Suprapubic skin (tissue), 4 donors: ENCODE measurements around the gene PLK5. TPM values are rescaled to one million over a fixed set of nuclear protein-coding genes. Genes with fewer than 3 reads are reported as not detected.
A peak's percentile ranks its signal among the peaks of the same experiment; 100 is the strongest.

ENCODE experiments used
- DNase-seq, 2 donors: peaks; one replicate each; pipeline ENCODE4 v3.0.0-alpha.2; 2019; ENCODE audit warnings: low spot score in 2 of 2
- H3K27ac ChIP-seq: fragments of 200-600 bp; sonication (generic); one replicate; pipeline ENCODE4 v1.5.1; 2019
- H3K27me3 ChIP-seq: fragments of 200-600 bp; sonication (generic); one replicate; pipeline ENCODE4 v1.5.1; 2019
- H3K36me3 ChIP-seq: fragments of 200-600 bp; sonication (generic); one replicate; pipeline ENCODE4 v1.5.1; 2019
- H3K4me1 ChIP-seq: fragments of 200-600 bp; sonication (generic); one replicate; pipeline ENCODE4 v1.5.1; 2019
- H3K4me3 ChIP-seq: fragments of 200-600 bp; sonication (generic); one replicate; pipeline ENCODE4 v1.5.1; 2019; ENCODE audit warnings: mild to moderate bottlenecking
- H3K9me3 ChIP-seq: fragments of 200-600 bp; sonication (generic); one replicate; pipeline ENCODE4 v1.5.1; 2019
- EP300 ChIP-seq: sonication (generic); formaldehyde crosslinking; IDR thresholded peaks from one replicate; pipeline ENCODE4 v1.6.1; 2017; ENCODE audit warnings: antibody characterized with exemption
- POLR2A ChIP-seq, 2 donors: fragments of 450-650 bp; IDR thresholded peaks; one replicate each; pipeline ENCODE4 v1.6.1; 2017; ENCODE audit warnings: antibody characterized with exemption in 2 of 2, mild to moderate bottlenecking in 2 of 2, moderate library complexity in 2 of 2
- POLR2AphosphoS5 ChIP-seq, 3 donors: sonication (generic); formaldehyde crosslinking; IDR thresholded peaks; one replicate each; pipeline ENCODE4 v1.6.1; 2017; ENCODE audit warnings: antibody characterized with exemption in 3 of 3
- whole genome bisulfite sequencing: methylation state at CpG from one replicate; pipeline ENCODE4 v1.1.5; 2018; 5-methylcytosine and 5-hydroxymethylcytosine counted together
- total RNA-seq, 4 donors: library from RNA; depleted of rRNA; stranded (reverse); fragments of >200 nt; gene quantifications; one replicate each; pipeline ENCODE4 v1.1.0, GENCODE V29; 2016
- TF ChIP-seq, protein P1 (sequence below), 2 donors: fragments of 200-600 bp in 1 of 2; fragments of 450-650 bp in 1 of 2; sonication (generic) in 1 of 2; IDR thresholded peaks; one replicate each; pipeline ENCODE4 v1.5.1; 2016 to 2019; ENCODE audit warnings: antibody characterized with exemption in 2 of 2, mild to moderate bottlenecking in 1 of 2, moderate library complexity in 1 of 2

PLK5 gene
- total RNA-seq, 4 donors from 2014 or later, result 0.23 to 1.2 TPM; not detected in 2

DNA sequence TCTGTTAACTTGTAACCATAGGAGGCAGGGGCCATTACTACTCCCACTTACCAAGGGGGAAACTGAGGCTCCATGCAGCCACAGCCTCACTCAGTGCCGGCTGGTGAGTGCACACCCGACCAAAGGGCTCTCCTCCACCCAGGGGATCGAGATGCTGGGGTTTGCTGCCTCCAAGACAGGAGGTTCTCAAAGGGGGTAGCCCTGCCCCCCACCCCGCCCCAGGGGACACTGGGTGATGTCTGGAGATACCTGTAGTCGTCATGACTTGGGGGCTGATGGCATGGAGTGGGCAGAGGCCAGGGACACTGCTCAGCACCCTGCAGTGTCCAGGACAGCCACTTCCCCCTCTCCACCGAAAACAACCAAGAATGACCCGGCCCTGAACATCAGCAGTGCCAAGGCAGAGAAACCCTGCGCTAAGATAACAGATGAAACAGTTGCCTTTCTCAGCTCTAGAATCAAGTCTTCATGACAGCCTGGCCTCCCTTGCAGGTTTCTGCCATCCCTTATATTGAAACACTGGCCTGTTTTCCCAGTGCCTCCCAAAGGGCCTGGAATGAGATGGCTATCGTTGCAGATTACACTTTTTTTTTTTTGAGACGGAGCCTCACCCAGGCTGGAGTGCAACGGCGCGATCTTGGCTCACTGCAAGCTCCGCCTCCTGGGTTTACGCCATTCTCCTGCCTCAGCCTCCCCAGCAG is 29.6 kb upstream of the PLK5 start:
- TF ChIP-seq EP300 (no peak), POLR2AphosphoS5 (IDR thresholded peaks at IDR 0.05) (no peak)
- TF ChIP-seq, protein P1, sequence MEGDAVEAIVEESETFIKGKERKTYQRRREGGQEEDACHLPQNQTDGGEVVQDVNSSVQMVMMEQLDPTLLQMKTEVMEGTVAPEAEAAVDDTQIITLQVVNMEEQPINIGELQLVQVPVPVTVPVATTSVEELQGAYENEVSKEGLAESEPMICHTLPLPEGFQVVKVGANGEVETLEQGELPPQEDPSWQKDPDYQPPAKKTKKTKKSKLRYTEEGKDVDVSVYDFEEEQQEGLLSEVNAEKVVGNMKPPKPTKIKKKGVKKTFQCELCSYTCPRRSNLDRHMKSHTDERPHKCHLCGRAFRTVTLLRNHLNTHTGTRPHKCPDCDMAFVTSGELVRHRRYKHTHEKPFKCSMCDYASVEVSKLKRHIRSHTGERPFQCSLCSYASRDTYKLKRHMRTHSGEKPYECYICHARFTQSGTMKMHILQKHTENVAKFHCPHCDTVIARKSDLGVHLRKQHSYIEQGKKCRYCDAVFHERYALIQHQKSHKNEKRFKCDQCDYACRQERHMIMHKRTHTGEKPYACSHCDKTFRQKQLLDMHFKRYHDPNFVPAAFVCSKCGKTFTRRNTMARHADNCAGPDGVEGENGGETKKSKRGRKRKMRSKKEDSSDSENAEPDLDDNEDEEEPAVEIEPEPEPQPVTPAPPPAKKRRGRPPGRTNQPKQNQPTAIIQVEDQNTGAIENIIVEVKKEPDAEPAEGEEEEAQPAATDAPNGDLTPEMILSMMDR (IDR thresholded peaks at IDR 0.05), result no peak
- H3K4me3 ChIP-seq, result no peak overlapping the region
- peak in 1 of 2 donors; percentile 60 for DNase-seq
- WGBS, result 73% methylated on average over 10 of the region's 15 CpGs
- H3K27ac ChIP-seq, result no peak overlapping the region
- peaks cover 16% of the 10 kb centered on the region for H3K27me3 ChIP-seq
- H3K9me3 ChIP-seq, result no peaks in the 10 kb centered on the region
- peaks cover 33% of the 10 kb centered on the region for H3K4me1 ChIP-seq
- H3K36me3 ChIP-seq, result no peaks in the 10 kb centered on the region

DNA sequence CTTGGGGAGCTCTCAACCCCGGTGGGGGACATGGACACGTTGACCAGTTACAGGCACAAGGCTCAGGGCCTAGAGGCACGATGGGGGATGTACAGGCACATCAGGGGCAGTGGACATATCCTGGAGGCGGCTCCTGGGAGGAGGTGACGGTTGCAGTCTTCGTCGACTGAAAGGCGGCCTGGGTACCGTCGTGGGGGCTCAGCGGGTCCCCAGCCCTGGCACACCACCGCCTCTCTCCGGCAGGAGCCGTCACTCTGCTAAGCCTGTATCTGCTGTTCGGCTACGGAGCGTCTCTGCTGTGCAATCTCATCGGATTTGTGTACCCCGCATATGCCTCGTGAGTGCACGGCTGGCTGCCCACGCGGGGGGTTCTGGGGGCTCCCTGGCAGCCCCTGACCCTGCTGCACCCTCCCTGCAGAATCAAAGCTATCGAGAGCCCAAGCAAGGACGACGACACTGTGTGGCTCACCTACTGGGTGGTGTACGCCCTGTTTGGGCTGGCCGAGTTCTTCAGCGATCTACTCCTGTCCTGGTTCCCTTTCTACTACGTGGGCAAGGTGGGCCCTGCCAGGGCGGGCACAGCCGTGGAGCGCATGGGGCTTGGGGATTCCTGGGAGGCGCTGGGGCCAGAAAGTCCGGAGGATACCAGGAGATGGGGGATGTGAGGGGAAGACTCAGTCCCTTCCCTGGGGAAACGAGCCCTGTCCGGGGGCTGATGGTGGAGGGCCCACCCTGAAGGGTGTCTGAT is 28.7 kb upstream of the PLK5 start:
- 86% methylated on average over 32 of the region's 37 CpGs for WGBS
- no peak for DNase-seq
- H3K27me3 ChIP-seq, result peaks cover 16% of the 10 kb centered on the region
- H3K27ac ChIP-seq, result no peak overlapping the region
- H3K4me3 ChIP-seq, result no peak overlapping the region
- no peaks in the 10 kb centered on the region for H3K9me3 ChIP-seq
- H3K36me3 ChIP-seq, result no peaks in the 10 kb centered on the region
- TF ChIP-seq, protein P1 (IDR thresholded peaks at IDR 0.05), result no peak
- no peak for TF ChIP-seq POLR2AphosphoS5 (IDR thresholded peaks at IDR 0.05)
- no peak for TF ChIP-seq POLR2A (IDR thresholded peaks at IDR 0.05)
- TF ChIP-seq EP300, result no peak
- peaks cover 25% of the 10 kb centered on the region for H3K4me1 ChIP-seq

DNA sequence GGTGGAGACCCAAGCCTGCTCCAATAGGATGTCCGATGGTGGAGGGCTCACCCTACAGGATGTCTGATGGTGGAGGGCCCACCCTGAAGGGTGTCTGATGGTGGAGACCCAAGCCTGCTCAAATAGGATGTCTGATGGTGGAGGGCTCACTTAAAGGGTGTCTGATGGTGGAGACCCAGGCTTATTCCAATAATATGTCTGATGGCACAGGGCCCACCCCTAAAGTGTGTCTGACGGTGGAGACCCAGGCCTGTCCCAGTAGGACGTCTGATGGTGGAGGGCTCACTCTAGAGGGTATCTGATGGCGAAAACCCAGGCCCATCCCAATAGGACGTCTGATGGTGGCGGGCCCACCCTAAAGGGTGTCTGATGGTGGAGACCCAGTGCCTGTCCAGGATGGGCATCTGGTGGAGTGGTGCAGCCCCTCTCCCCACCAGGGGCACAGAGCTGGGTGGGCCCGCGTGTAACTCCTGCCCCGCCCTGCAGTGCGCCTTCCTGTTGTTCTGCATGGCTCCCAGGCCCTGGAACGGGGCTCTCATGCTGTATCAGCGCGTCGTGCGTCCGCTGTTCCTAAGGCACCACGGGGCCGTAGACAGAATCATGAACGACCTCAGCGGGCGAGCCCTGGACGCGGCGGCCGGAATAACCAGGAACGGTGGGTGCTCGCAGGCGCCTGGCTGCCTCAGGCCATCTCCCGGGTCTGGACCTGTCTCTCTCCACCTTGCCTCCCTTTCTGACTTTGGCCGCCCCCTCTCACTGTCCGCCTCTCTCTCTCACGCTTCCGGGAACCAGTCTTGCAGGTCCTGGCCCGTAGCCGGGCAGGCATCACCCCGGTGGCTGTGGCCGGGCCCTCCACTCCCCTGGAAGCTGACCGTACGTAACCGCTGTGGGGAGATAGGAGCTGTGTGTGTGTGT is 27.8 kb upstream of the PLK5 start:
- Histone ChIP-seq H3K4me1 (peaks cover 24% of the 10 kb centered on the region), H3K4me3 (peak overlapping the region; percentile 20), H3K27ac (no peak overlapping the region), H3K36me3 (no peaks in the 10 kb centered on the region), H3K9me3 (no peaks in the 10 kb centered on the region), H3K27me3 (peaks cover 16% of the 10 kb centered on the region)
- WGBS, result 61% methylated on average over 39 of the region's 40 CpGs
- DNase-seq, result no peak
- no peak for TF ChIP-seq EP300
- TF ChIP-seq POLR2AphosphoS5 (IDR thresholded peaks at IDR 0.05), result no peak
- no peak for TF ChIP-seq POLR2A (IDR thresholded peaks at IDR 0.05)
- TF ChIP-seq, protein P1 (IDR thresholded peaks at IDR 0.05), result no peak

DNA sequence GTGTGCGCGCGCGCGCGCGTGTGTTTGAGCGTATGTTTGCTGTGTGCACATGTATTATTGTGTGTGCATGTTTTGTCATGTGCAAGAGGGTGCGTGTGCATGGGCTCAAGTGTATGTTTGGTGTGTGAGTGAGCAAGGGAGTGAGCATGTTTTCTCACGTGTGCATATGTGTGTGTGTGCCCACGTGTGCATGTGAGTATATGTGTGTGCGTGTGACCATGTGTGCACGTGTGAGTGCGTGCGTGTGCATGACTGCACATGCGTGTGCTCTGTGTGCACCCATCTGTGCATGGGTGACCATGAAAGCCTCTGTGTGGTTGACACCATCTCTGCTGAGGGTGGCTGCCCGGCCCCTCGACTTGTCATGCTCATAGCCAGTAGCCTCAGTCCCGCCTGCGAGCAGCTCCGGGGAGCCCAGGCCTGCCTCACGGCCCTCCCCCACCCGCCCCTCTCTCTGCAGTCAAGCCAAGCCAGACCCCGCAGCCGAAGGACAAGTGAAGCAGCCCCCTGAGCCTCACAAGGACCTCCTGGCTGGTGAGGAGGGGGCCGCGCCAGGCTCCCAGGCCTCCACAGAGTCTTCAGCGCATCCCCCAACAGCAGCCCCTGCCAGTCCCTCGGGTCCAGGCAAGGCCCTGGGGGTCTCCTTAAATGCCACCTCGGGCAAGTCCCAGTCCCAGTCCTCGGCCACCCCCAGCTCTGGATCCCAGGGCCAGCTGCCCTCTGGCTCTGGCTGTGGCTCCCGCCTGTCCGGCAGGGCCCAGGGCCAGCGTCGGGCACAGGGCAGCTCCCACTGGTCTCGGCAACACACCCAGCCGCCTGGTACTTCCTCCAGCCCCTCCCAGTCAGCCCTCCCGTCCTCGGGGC is 26.9 kb upstream of the PLK5 start:
- DNase-seq, result no peak
- TF ChIP-seq EP300 (no peak), POLR2A (IDR thresholded peaks at IDR 0.05) (no peak), POLR2AphosphoS5 (IDR thresholded peaks at IDR 0.05) (no peak)
- TF ChIP-seq, protein P1 (IDR thresholded peaks at IDR 0.05), result no peak
- peaks cover 20% of the 10 kb centered on the region for H3K4me1 ChIP-seq
- H3K9me3 ChIP-seq, result no peaks in the 10 kb centered on the region
- H3K27ac ChIP-seq, result no peak overlapping the region
- 70% methylated on average over 17 of the region's 39 CpGs for WGBS
- H3K27me3 ChIP-seq, result peaks cover 16% of the 10 kb centered on the region
- H3K36me3 ChIP-seq, result no peaks in the 10 kb centered on the region
- peak overlapping the region; percentile 20 for H3K4me3 ChIP-seq
